ENCODE results near the gene CNTN4. TPM values are rescaled to one million over a fixed set of nuclear protein-coding genes. Genes with fewer than 3 reads are reported as not detected.
A peak's percentile ranks its signal among the peaks of the same experiment; 100 is the strongest.

Gene CNTN4
- polyA plus RNA-seq, 1 donor: 2.6 TPM

GRCh38 chr3:2268779-2269178 lies 170.1 kb downstream of the CNTN4 start:
- no peak for DNase-seq

- no peak for DNase-seq
Observed at GRCh38 chr3:2274526-2274925, 175.9 kb downstream of the CNTN4 start.

GRCh38 chr3:2283818-2284217 lies 185.2 kb downstream of the CNTN4 start:
- no peak for DNase-seq

GRCh38 chr3:2300938-2301337 lies 202.3 kb downstream of the CNTN4 start:
- DNase-seq: no peak

- no peak for DNase-seq
Observed at GRCh38 chr3:2301361-2301760, 202.7 kb downstream of the CNTN4 start.

- peak; percentile 23 for DNase-seq
Observed at GRCh38 chr3:2303566-2303965, 204.9 kb downstream of the CNTN4 start.

- DNase-seq: no peak
Observed at GRCh38 chr3:2311022-2311421, 212.4 kb downstream of the CNTN4 start.

GRCh38 chr3:2317521-2317920 lies 218.9 kb downstream of the CNTN4 start:
- DNase-seq: no peak

GRCh38 chr3:2334921-2335320 lies 236.3 kb downstream of the CNTN4 start:
- no peak for DNase-seq

GRCh38 chr3:2343031-2343682 lies 244.5 kb downstream of the CNTN4 start:
- DNase-seq: no peak

- no peak for DNase-seq
Observed at GRCh38 chr3:2352134-2352762, 253.6 kb downstream of the CNTN4 start.

GRCh38 chr3:2354702-2355101 lies 256.0 kb downstream of the CNTN4 start:
- DNase-seq: peak; percentile 1

GRCh38 chr3:2356298-2356950 lies 257.8 kb downstream of the CNTN4 start:
- DNase-seq: no peak

GRCh38 chr3:2360815-2361214 lies 262.1 kb downstream of the CNTN4 start:
- no peak for DNase-seq

GRCh38 chr3:2362122-2362521 lies 263.5 kb downstream of the CNTN4 start:
- no peak for DNase-seq

GRCh38 chr3:2363854-2364253 lies 265.2 kb downstream of the CNTN4 start:
- DNase-seq: no peak

GRCh38 chr3:2370317-2370716 lies 271.7 kb downstream of the CNTN4 start:
- DNase-seq: no peak

- DNase-seq: peak; percentile 26
Observed at GRCh38 chr3:2372306-2372705, 273.6 kb downstream of the CNTN4 start.

- DNase-seq: no peak
Observed at GRCh38 chr3:2375376-2375775, 276.7 kb downstream of the CNTN4 start.

GRCh38 chr3:2377281-2377680 lies 278.6 kb downstream of the CNTN4 start:
- DNase-seq: no peak

GRCh38 chr3:2390926-2391532 lies 292.4 kb downstream of the CNTN4 start:
- DNase-seq: no peak

- no peak for DNase-seq
Observed at GRCh38 chr3:2391896-2392295, 293.2 kb downstream of the CNTN4 start.

- DNase-seq: no peak
Observed at GRCh38 chr3:2392981-2393380, 294.3 kb downstream of the CNTN4 start.

GRCh38 chr3:2415083-2415482 lies 316.4 kb downstream of the CNTN4 start:
- DNase-seq: no peak

Measured in hindlimb muscle (tissue), 1 donor.